Endothelial cell of umbilical vein (primary cell): ENCODE results near the gene SH3RF1. TPM values are rescaled to one million over a fixed set of nuclear protein-coding genes. Genes with fewer than 3 reads are reported as not detected.

Experiments used
- BruUV-seq: library from RNA; stranded (reverse); fragments of 400-500 nt; replicated peaks from 2 replicates; lab custom pipeline; 2021; lab: Mats Ljungman, UMichigan
- CTCF ChIA-PET: fragments of 300-600, 350-600 bp; sonication (Branson Sonifier 250); formaldehyde crosslinking; loops from one replicate; lab custom pipeline; 2021; ENCODE audit warnings: antibody characterized with exemption, inconsistent platforms; lab: Charles Lee
- POLR2A ChIA-PET: fragments of 300-600, 350-600 bp; sonication (Branson Sonifier 250); formaldehyde crosslinking; loops from one replicate; lab custom pipeline; 2021; ENCODE audit warnings: antibody characterized with exemption, inconsistent platforms; lab: Charles Lee
- DNase-seq: peaks from one replicate; pipeline ENCODE4 v3.0.0-alpha.2; 2011; ENCODE audit warnings: low read depth, low spot score
- FAIRE-seq: peaks from 2 replicates; lab custom pipeline; 2011; peaks lifted over from hg19 to GRCh38; lab: Jason Lieb, UNC
- H2AFZ ChIP-seq: 2 replicates; pipeline ENCODE4 v1.6.0; 2012; ENCODE audit warnings: low read depth, low read length, control low read depth, inconsistent platforms
- H3K27ac ChIP-seq: 2 replicates; pipeline ENCODE4 v1.5.1; 2011; ENCODE audit warnings: low read depth, mild to moderate bottlenecking, control low read depth, low read length, moderate library complexity; ENCODE audit not compliant: insufficient read depth
- H3K27me3 ChIP-seq, 2 experiments: 2 replicates each; pipeline versions ENCODE4 v1.6.0 to v1.6.1; 2011; ENCODE audit warnings: low read length in 2 of 2, mixed read lengths in 1 of 2; ENCODE audit not compliant: control insufficient read depth in 2 of 2, insufficient read depth in 2 of 2
- H3K36me3 ChIP-seq, 2 experiments: 2 replicates in 1 of 2; 3 replicates in 1 of 2; pipeline ENCODE4 v1.5.1; 2011; ENCODE audit warnings: low read length in 2 of 2, mild to moderate bottlenecking in 1 of 2, moderate library complexity in 1 of 2; ENCODE audit not compliant: control insufficient read depth in 2 of 2, insufficient read depth in 2 of 2; ENCODE audit errors: extremely low read depth in 1 of 2
- H3K4me1 ChIP-seq: 3 replicates; pipeline ENCODE4 v1.5.1; 2011; ENCODE audit warnings: mild to moderate bottlenecking, low read length; ENCODE audit not compliant: control insufficient read depth, insufficient read depth; ENCODE audit errors: extremely low read depth
- H3K4me2 ChIP-seq: 2 replicates; pipeline ENCODE4 v1.6.1; 2011; ENCODE audit warnings: low read length, control low read depth, mixed read lengths; ENCODE audit not compliant: insufficient read depth
- H3K4me3 ChIP-seq, 3 experiments: fragments of 200-600 bp in 1 of 3; sonication (generic), shearing (Covaris generic) in 1 of 3; replicated peaks in 1 of 3; 2 replicates each; pipeline ENCODE4 v1.5.1; 2011 to 2016; ENCODE audit warnings: control low read depth in 3 of 3, low read length in 3 of 3, mild to moderate bottlenecking in 2 of 3, inconsistent platforms in 1 of 3, low read depth in 1 of 3, moderate library complexity in 1 of 3; ENCODE audit not compliant: insufficient read depth in 1 of 3
- H3K79me2 ChIP-seq: 2 replicates; pipeline ENCODE4 v1.6.0; 2012; ENCODE audit warnings: low read length, inconsistent platforms; ENCODE audit not compliant: control insufficient read depth, insufficient read depth
- H3K9ac ChIP-seq: replicated peaks from 2 replicates; pipeline ENCODE3; 2011; ENCODE audit warnings: low read length, control low read depth; ENCODE audit not compliant: insufficient read depth; ENCODE audit errors: extremely low read depth
- H3K9me1 ChIP-seq: replicated peaks from 3 replicates; pipeline ENCODE4 v1.6.0; 2011; ENCODE audit warnings: mild to moderate bottlenecking, low read length; ENCODE audit not compliant: control insufficient read depth, insufficient read depth; ENCODE audit errors: extremely low read depth
- H3K9me3 ChIP-seq: replicated peaks from 2 replicates; pipeline ENCODE4 v1.5.1; 2012; ENCODE audit warnings: low read length, inconsistent platforms; ENCODE audit not compliant: control insufficient read depth, insufficient read depth
- H4K20me1 ChIP-seq: replicated peaks from 2 replicates; pipeline ENCODE3; 2011; ENCODE audit warnings: mild to moderate bottlenecking, low read length; ENCODE audit not compliant: control insufficient read depth, insufficient read depth; ENCODE audit errors: extremely low read depth
- EZH2 ChIP-seq: IDR thresholded peaks from 2 replicates; pipeline ENCODE4 v1.6.1; 2012; ENCODE audit warnings: borderline replicate concordance, low read depth, mild to moderate bottlenecking, moderate library complexity, low read length, inconsistent platforms; ENCODE audit not compliant: severe bottlenecking
- FOS ChIP-seq: IDR thresholded peaks from 2 replicates; pipeline ENCODE4 v1.6.1; 2011; ENCODE audit warnings: mild to moderate bottlenecking, low read length, moderate library complexity, borderline replicate concordance; ENCODE audit not compliant: insufficient read depth
- GATA2 ChIP-seq: IDR thresholded peaks from 2 replicates; pipeline ENCODE4 v1.7.0; 2011; ENCODE audit warnings: low read depth, mild to moderate bottlenecking, moderate library complexity, mixed read lengths, low read length; ENCODE audit not compliant: insufficient read length, insufficient read depth
- JUN ChIP-seq: IDR thresholded peaks from 2 replicates; pipeline ENCODE4 v1.6.1; 2011; ENCODE audit warnings: borderline replicate concordance, low read depth; ENCODE audit not compliant: insufficient read length, insufficient read depth
- MAX ChIP-seq: IDR thresholded peaks from 2 replicates; pipeline ENCODE4 v1.6.1; 2011; ENCODE audit not compliant: insufficient read depth, insufficient read length
- MYC ChIP-seq: IDR thresholded peaks from one replicate; pipeline ENCODE4 v1.6.1; 2011; ENCODE audit warnings: mild to moderate bottlenecking, low read depth, low read length
- POLR2A ChIP-seq: IDR thresholded peaks from 2 replicates; pipeline ENCODE4 v1.6.1; 2012; ENCODE audit warnings: low read depth, mild to moderate bottlenecking, control low read depth, low read length
- POLR2AphosphoS5 ChIP-seq: IDR thresholded peaks from 2 replicates; pipeline ENCODE4 v1.6.1; 2012; ENCODE audit warnings: low read depth, mild to moderate bottlenecking, control low read depth, low read length, moderate library complexity; ENCODE audit not compliant: insufficient read depth
- dilution Hi-C: fragments of 300-500 bp; cut with MboI; formaldehyde crosslinking; loops from one replicate; pipeline ENCODE4 v1.15.0; 2019; ENCODE audit warnings: low sequenced_read_pairs; ENCODE audit not compliant: extremely low pct_ligation_motif_present
- intact Hi-C: fragments of 100-400 bp; cut with micrococcal nuclease; formaldehyde crosslinking; loops from one replicate; pipeline ENCODE4 v1.10.0; 2022
- polyA plus RNA-seq, 4 experiments: library from polyadenylated mRNA; depleted of rRNA in 3 of 4; stranded (reverse) in 3 of 4; unstranded in 1 of 4; fragments of >200 nt; gene quantifications; 2 replicates each; pipeline versions ENCODE4 v1.2.1 to v1.2.3, GENCODE V29; 2011 to 2012; ENCODE audit warnings: missing spikeins in 1 of 4
- total RNA-seq: library from RNA; stranded (reverse); gene quantifications from 2 replicates; pipeline ENCODE4 v1.2.3, GENCODE V29; 2021
- TF ChIP-seq, protein P1 (sequence below), 2 donors: IDR thresholded peaks; 1 replicate in 1 of 2; 2 replicates in 1 of 2; pipeline ENCODE4 v1.5.1; 2011; ENCODE audit warnings: low read length in 2 of 2, mild to moderate bottlenecking in 2 of 2, moderate library complexity in 2 of 2, control low read depth in 1 of 2, inconsistent platforms in 1 of 2, low read depth in 1 of 2; ENCODE audit not compliant: insufficient read depth in 1 of 2; ENCODE audit errors: extremely low read depth in 1 of 2

Gene SH3RF1
- total and polyA plus RNA-seq, 2 donors (not counting 3 experiments of a cell fraction or from before 2014, with no cell fraction given): 16.2 to 24.9 TPM

DNA sequence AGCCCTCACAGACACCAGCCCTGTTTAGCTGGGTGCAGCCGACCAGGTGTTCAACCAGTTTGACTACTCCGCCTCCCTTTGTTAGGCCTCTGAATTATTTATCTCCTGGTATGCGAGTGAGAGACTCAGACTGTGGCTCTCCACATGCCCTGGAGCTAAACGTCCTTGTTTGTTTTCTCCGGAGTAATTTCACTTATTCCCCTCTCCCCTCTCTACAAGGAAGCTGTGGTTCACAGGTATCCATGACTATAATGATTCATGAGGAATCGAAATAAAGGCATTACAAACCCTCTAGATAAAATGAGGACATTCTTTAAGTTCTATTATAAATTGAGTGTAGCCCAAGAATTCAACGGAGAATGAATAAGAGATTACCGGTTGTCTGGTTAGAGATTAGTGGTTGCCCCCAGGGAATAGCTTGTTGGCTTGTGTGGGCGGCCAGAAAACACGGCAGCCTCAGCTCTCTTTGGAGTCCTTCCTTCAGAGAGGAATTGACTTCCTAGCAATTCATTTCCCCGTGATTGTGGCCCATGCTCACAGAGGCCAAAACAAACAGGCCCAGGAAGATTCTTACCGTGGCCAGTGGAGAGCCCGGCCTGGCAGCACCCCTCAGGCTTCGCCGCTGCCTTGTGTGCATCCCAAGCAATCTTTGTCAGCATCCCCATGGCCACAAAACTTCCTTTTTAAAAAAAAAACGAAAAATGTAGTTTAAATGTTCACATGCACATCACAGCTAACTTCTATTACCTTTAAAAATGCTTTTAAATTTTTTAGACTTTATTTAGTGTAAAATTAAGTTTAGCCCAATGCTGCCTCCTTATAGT, 200.5 kb downstream of the SH3RF1 start:
- DNase-seq: peak; percentile 30
- H3K27me3 ChIP-seq: no peaks in the 10 kb centered on the region
- H3K4me3 ChIP-seq: no peak overlapping the region
- BruUV-seq: no TSS peak
- no peak overlapping the region for H3K4me2 ChIP-seq
- intact Hi-C loops (no loop called here), dilution Hi-C loops (no loop called here)
- H3K9ac ChIP-seq: no peak overlapping the region
- no peaks in the 10 kb centered on the region for H3K9me3 ChIP-seq
- no peak overlapping the region for H3K27ac ChIP-seq
- TF ChIP-seq MYC (no peak), JUN (no peak), MAX (no peak), FOS (no peak), POLR2A (no peak), POLR2AphosphoS5 (no peak), EZH2 (no peak), GATA2 (no peak)
- TF ChIP-seq, protein P1, sequence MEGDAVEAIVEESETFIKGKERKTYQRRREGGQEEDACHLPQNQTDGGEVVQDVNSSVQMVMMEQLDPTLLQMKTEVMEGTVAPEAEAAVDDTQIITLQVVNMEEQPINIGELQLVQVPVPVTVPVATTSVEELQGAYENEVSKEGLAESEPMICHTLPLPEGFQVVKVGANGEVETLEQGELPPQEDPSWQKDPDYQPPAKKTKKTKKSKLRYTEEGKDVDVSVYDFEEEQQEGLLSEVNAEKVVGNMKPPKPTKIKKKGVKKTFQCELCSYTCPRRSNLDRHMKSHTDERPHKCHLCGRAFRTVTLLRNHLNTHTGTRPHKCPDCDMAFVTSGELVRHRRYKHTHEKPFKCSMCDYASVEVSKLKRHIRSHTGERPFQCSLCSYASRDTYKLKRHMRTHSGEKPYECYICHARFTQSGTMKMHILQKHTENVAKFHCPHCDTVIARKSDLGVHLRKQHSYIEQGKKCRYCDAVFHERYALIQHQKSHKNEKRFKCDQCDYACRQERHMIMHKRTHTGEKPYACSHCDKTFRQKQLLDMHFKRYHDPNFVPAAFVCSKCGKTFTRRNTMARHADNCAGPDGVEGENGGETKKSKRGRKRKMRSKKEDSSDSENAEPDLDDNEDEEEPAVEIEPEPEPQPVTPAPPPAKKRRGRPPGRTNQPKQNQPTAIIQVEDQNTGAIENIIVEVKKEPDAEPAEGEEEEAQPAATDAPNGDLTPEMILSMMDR (IDR thresholded peaks at IDR 0.05; ENCODE audit: extremely low read depth in 1 of 2, insufficient read depth in 1 of 2, low read depth in 1 of 2, low read length in 2 of 2): no peak
- H3K36me3 ChIP-seq: no peaks in the 10 kb centered on the region
- POLR2A ChIA-PET: no interaction called here
- H4K20me1 ChIP-seq: no peaks in the 10 kb centered on the region
- FAIRE-seq: peak; percentile 42
- H3K9me1 ChIP-seq: no peaks in the 10 kb centered on the region
- no peaks in the 10 kb centered on the region for H3K79me2 ChIP-seq
- peak overlapping the region; percentile 17 for H2AFZ ChIP-seq
- no peaks in the 10 kb centered on the region for H3K4me1 ChIP-seq
- CTCF ChIA-PET: interaction anchor here (0.9 to 1.6 kb wide), 4 partner anchors 11 to 39 kb away, joined by 3 read pairs; no protein-coding TSS in a partner anchor
